ENCODE results near the gene SLC16A11. TPM values are rescaled to one million over a fixed set of nuclear protein-coding genes. Genes with fewer than 3 reads are reported as not detected.
A peak's percentile ranks its signal among the peaks of the same experiment; 100 is the strongest.
"Not testable (repeated sequence)": the region's sequence is repeated elsewhere in the genome, so short reads cannot be mapped to it uniquely, and the experiment has no call there.

Gene SLC16A11, protein sequence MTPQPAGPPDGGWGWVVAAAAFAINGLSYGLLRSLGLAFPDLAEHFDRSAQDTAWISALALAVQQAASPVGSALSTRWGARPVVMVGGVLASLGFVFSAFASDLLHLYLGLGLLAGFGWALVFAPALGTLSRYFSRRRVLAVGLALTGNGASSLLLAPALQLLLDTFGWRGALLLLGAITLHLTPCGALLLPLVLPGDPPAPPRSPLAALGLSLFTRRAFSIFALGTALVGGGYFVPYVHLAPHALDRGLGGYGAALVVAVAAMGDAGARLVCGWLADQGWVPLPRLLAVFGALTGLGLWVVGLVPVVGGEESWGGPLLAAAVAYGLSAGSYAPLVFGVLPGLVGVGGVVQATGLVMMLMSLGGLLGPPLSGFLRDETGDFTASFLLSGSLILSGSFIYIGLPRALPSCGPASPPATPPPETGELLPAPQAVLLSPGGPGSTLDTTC
- total RNA-seq: 1 to 10 TPM in 2 of 3 donors, not detected in 1; 1.5 to 3.6 TPM

DNA sequence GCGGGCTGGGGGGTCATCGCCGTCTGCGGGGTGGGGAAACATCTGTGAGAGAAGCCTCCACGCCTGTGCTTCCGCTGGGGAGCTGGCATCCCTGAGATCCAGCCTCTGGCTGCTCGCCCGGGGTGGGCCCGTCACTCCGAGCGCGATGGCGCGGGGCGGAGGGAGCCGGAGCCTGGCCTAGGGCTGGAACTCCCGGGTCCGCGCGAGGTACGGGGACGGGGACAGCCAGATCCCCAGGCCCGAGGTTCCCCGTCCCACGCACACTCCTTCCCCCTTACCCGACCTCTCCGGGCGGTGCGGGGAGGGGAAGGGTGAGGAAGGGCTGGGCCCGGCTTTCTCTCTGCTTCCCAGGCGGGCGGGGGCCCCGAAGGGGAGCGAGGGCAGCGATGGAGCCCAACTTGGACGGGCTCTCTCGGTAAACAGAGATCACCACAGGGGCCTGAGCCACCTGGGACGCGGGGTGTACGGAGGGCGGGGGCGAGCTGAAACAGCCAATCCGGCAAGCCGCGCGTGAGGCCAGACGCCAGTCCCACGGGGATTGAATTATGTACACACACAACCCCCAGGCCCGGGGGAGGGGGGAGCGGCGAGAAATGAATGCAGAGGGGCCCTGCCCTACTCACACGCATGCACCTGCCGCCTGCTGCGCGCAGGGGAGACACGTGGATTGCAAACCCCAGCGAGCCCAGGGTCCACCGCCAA lies at the start of gene SLC16A11:
Gene SLC16A11, minus strand, starts transcription at position 596 of the 702 bp plus-strand sequence. Its CDS starts 579 bp downstream, at position 17.
- intact Hi-C loops (cut with DNase I; ENCODE audit: low total_unique reads): no loop called here
- no peaks in the 10 kb centered on the region for H3K9me3 ChIP-seq
- peaks cover 5 to 12% of the 10 kb centered on the region in 2 donors for H3K4me1 ChIP-seq
- no peak for TF ChIP-seq POLR2A (IDR thresholded peaks at IDR 0.05)
- TF ChIP-seq, protein P1, sequence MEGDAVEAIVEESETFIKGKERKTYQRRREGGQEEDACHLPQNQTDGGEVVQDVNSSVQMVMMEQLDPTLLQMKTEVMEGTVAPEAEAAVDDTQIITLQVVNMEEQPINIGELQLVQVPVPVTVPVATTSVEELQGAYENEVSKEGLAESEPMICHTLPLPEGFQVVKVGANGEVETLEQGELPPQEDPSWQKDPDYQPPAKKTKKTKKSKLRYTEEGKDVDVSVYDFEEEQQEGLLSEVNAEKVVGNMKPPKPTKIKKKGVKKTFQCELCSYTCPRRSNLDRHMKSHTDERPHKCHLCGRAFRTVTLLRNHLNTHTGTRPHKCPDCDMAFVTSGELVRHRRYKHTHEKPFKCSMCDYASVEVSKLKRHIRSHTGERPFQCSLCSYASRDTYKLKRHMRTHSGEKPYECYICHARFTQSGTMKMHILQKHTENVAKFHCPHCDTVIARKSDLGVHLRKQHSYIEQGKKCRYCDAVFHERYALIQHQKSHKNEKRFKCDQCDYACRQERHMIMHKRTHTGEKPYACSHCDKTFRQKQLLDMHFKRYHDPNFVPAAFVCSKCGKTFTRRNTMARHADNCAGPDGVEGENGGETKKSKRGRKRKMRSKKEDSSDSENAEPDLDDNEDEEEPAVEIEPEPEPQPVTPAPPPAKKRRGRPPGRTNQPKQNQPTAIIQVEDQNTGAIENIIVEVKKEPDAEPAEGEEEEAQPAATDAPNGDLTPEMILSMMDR (IDR thresholded peaks at IDR 0.05): no peak
- no peak for TF ChIP-seq POLR2AphosphoS5 (IDR thresholded peaks at IDR 0.05)
- no peaks in the 10 kb centered on the region for H3K36me3 ChIP-seq
- H3K27me3 ChIP-seq: no peaks in the 10 kb centered on the region
- no peak for DNase-seq (ENCODE audit: low spot score in 2 of 2)
- peak within 1 kb of the TSS; percentile 89 for H3K27ac ChIP-seq
- peak within 1 kb of the TSS; percentile 40 to 81 (median 57) for H3K4me3 ChIP-seq

DNA sequence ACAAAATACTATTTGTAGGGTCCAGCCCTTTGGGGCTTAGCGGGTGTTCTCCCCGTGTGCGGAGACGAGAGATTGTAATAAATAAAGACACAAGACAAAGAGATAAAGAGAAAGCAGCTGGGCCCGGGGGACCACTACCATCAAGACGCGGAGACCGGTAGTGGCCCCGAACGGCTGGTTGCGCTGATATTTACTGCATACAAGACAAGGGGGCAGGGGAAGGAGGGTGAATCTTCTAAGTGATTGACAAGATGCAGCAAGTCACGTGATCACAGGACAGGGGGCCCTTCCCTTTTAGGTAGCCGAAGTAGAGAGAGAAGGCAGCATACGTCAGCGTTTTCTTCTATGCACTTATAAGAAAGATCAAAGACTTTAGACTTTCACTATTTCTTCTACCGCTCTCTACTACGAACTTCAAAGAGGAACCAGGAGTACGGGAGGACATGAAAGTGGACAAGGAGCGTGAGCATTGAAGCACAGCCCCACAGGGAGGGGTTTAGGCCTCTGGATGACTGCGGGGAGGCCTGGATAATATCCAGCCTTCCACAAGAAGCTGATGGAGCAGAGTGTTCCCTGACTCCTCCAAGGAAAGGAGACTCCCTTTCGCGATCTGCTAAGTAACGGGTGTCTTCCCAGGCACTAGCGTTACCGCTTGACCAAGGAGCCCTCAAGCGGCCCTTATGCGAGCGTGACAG lies 47.6 kb upstream of the SLC16A11 start:
- H3K4me3 ChIP-seq; intact Hi-C loops (cut with DNase I; ENCODE audit: low total_unique reads); H3K4me1 ChIP-seq; H3K27ac ChIP-seq; H3K9me3 ChIP-seq; H3K36me3 ChIP-seq; DNase-seq (ENCODE audit: low spot score in 2 of 2): not testable (repeated sequence)
- H3K27me3 ChIP-seq: peaks cover 0 to 16% of the 10 kb centered on the region in 2 donors

DNA sequence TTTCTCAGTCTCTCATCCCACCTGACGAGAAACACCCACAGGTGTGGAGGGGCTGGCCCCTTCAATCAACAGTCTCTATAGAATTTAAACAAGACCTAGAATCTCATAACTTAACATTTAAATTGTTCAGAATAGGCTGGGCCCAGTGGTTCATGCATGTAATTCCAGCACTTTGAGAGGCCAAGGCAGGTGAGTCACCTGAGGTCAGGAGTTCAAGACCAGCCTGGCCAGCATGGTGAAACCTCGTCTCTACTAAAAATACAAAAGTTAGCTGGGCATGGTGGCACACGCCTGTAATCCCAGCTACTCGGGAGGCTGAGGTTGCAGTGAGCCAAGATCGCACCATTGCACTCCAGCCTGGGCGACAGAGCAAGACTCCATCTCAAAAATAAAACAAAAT lies 45.7 kb upstream of the SLC16A11 start:
- H3K9me3 ChIP-seq; H3K4me3 ChIP-seq; DNase-seq (ENCODE audit: low spot score in 2 of 2); H3K27ac ChIP-seq; H3K36me3 ChIP-seq; intact Hi-C loops (cut with DNase I; ENCODE audit: low total_unique reads); H3K4me1 ChIP-seq; H3K27me3 ChIP-seq: not testable (repeated sequence)

DNA sequence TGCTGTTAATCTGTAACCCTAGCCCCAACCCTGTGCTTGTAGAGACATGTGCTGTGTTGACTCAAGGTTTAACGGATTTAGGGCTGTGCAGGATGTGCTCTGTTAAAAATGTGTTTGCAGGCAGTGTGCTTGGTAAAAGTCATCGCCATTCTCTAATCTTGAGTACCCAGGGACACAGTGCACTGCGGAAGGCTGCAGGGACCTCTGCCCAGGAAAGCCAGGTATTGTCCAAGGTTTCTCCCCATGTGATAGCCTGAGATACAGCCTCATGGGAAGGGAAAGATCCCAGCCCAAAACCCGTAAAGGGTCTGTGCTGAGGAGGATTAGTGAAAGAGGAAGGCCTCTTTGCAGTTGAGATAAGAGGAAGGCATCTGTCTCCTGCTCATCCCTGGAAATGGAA lies 44.5 kb upstream of the SLC16A11 start:
- H3K4me1 ChIP-seq; intact Hi-C loops (cut with DNase I; ENCODE audit: low total_unique reads); H3K4me3 ChIP-seq; H3K9me3 ChIP-seq; H3K36me3 ChIP-seq; DNase-seq (ENCODE audit: low spot score in 2 of 2); H3K27ac ChIP-seq; H3K27me3 ChIP-seq: not testable (repeated sequence)

DNA sequence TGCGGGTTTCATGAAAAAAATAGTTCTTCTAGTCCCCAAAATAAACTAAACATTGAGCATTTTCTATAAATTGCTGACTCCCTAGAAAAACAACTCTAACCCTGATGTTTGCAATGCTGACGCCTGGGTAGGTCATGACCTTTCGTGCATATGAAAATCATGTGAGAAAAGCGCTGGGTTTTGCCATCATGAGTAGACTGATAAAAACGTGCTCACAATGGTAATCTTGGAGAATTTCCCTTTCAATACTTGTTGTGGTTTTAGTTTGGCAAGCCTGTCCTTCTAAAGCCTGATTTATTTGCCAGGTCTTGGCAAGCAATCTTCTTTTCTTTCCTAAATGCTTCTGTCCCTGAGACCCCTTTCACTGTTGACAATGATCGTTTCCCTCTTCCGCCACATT lies 40.2 kb upstream of the SLC16A11 start:
- no peaks in the 10 kb centered on the region for H3K27me3 ChIP-seq
- no peaks in the 10 kb centered on the region for H3K36me3 ChIP-seq
- DNase-seq (ENCODE audit: low spot score in 2 of 2): no peak
- intact Hi-C loops (cut with DNase I; ENCODE audit: low total_unique reads): no loop called here
- H3K27ac ChIP-seq: no peak overlapping the region
- H3K4me1 ChIP-seq: no peaks in the 10 kb centered on the region
- no peaks in the 10 kb centered on the region for H3K9me3 ChIP-seq
- TF ChIP-seq, protein P1 (IDR thresholded peaks at IDR 0.05): no peak
- TF ChIP-seq POLR2A (IDR thresholded peaks at IDR 0.05): no peak
- no peak for TF ChIP-seq POLR2AphosphoS5 (IDR thresholded peaks at IDR 0.05)
- no peak overlapping the region for H3K4me3 ChIP-seq

DNA sequence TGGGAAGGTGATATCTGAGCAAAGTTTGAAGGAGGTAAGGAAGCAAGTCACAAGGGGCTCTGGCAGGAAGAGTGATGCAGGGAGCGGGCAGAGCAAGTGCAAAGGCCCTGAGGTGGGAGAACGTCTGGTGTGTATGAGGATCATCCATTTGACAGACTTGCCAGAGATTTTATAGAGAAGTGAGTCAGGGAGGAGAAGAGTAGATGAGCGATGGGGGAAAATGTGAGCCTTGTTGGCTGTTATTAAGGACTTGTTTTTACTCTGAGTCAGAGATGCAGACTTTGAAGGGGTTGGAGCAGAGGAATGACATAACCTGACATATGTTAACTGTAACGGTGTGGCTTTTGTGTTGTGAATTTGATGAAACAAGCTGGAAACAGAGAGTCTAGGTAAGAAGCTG lies 39.7 kb upstream of the SLC16A11 start:
- no peaks in the 10 kb centered on the region for H3K9me3 ChIP-seq
- H3K36me3 ChIP-seq: no peaks in the 10 kb centered on the region
- no peaks in the 10 kb centered on the region for H3K27me3 ChIP-seq
- no peak for DNase-seq (ENCODE audit: low spot score in 2 of 2)
- no peak overlapping the region for H3K4me3 ChIP-seq
- intact Hi-C loops (cut with DNase I; ENCODE audit: low total_unique reads): no loop called here
- H3K27ac ChIP-seq: no peak overlapping the region
- no peaks in the 10 kb centered on the region for H3K4me1 ChIP-seq
- TF ChIP-seq POLR2A (IDR thresholded peaks at IDR 0.05): no peak
- TF ChIP-seq, protein P1 (IDR thresholded peaks at IDR 0.05): no peak
- no peak for TF ChIP-seq POLR2AphosphoS5 (IDR thresholded peaks at IDR 0.05)
